GM15510 (cell line): ENCODE data around the gene DIP2C.

ENCODE experiments used
- POLR2A ChIP-seq: IDR thresholded peaks from 3 replicates; pipeline ENCODE4 v1.6.1; 2011; ENCODE audit warnings: borderline replicate concordance; ENCODE audit not compliant: insufficient read length; ENCODE audit errors: extremely low read depth

The DIP2C gene

DNA sequence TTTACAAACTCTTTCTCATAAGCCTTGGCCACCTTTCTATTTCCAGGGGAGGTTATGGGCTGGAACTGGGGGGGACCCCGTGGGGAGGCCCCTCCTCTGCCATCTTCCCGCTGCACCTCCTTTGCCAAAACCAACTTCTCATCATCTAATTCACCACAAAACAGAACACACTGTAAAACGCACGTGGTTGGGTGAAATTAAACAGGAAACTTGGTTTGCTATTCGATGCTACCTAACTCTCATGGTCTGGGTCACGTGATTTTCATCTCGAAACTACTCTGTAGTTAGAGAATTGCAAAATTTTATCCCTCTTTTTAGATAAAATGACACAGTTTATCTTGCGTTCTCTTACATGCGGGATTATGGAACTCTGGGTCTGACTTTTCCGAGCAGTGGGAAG is 312.2 kb downstream of the DIP2C start:
- no peak for TF ChIP-seq POLR2A

GRCh38 chr10:375815-376505 is 313.5 kb downstream of the DIP2C start:
- no peak for TF ChIP-seq POLR2A

DNA sequence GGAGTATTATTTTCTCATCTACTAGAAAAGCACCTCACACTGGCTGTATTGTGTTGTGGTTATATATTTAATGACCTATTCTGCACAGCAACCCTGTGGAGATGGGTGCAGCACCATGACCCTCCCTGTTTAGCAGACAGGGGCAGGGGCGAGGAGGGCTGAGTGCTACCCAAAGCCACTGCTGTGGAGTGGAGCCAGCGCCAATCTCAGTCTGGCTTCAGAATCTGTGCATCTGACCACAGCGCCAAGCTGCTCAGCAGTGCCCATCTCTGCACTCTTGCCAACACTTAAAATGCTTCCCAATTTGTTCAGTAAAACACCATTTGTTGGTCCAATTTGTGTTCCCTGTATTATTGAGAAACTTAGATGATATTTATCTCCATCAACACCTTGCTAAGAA is 315.1 kb downstream of the DIP2C start:
- no peak for TF ChIP-seq POLR2A

DNA sequence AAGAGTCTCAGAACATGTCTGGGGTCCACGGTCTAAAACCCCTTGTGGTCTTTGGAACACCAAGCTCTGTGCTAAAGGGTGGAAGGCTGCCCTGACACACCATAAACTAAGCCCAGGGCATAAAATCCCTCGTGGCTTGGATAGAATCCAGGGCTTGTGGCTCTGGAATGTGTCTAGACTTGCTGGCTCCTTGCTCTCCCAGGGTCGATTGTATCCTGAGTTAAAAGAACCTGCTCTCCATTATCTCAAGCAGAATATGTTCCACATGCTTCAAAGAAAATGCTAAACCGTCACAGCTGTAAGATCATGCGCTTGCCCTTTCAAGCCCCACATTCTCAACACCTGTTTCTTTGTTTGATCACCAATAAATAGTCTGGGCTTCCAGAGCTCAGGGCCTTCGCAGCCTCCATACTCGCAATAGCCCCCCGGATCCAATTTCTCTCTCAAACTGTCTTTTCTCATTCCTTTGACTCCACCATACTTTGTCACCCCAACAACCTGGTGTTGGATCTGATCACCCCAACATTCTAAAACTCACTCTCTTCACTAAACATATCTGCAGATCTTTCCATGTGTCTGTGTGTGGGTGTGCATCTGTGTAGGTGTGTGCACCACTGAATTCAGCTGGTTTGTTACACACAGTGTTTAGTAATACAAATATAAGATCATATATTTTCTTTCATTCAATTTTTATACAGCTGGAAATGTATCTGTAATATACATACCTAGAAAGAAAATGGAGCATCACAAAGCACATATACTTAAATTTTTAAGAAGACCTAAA is 315.8 kb downstream of the DIP2C start:
- TF ChIP-seq POLR2A: no peak

DNA sequence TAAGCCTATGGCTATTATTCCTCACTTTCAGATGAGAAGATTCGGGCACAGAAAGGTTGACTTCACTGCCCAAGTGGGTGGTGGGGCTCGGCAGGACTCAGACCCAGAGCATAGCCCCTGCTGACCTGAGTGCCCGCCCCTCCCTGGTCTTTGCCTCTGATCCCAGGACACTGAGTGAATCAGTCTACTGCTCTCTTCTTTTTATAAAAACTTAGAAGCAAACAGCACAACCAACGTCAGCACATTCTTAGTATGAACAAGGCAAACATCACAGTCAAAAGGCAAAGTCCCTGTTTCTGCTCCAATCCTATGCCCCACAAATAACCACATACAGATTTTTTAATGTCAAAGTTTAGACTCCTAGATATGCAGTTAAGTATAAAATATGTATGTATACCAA is 316.5 kb downstream of the DIP2C start:
- no peak for TF ChIP-seq POLR2A

- TF ChIP-seq POLR2A: no peak
These were observed 316.9 kb downstream of the DIP2C start for GRCh38 chr10:372566-372965.

GRCh38 chr10:371515-371914 is 318.0 kb downstream of the DIP2C start:
- TF ChIP-seq POLR2A: no peak

GRCh38 chr10:370449-370825 is 319.0 kb downstream of the DIP2C start:
- TF ChIP-seq POLR2A: no peak

DNA sequence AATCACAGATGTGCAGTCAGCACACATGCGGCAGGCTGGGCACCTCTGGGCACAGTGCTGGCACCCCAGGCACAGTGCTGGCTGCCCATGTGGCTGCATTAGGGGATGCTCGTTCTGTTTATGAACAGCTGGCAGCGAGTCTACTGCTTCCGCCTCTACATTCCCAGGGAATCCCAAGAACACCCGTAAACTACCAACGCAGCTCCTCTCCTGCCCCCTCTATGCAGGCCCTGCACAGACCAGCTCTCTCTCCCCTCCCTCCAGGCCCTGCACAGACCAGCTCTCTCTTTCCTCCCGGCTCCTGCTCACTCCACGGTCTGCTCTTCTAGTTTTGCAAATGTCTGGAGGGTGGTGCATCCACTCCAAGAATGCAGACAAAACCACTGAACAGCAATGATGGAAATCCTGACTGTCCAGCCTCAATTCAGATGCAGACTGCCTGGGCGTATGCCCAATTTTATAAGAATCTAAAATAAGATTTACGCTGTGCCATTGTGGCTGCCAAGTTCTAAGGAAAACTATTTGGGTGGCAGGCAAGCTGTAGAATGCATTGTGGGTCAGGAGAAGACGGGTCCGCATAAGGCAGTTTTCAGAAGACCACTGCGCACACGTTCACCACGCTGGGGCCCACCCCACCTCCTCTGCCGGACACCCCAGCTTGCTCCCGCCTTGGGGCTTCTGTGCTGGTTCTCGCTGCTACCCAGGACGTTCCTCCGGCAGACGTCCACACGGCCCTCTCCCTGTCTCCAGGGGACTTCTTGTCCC is 319.6 kb downstream of the DIP2C start:
- TF ChIP-seq POLR2A: no peak

- TF ChIP-seq POLR2A: no peak
These were observed 320.2 kb downstream of the DIP2C start for GRCh38 chr10:369221-369683.

DNA sequence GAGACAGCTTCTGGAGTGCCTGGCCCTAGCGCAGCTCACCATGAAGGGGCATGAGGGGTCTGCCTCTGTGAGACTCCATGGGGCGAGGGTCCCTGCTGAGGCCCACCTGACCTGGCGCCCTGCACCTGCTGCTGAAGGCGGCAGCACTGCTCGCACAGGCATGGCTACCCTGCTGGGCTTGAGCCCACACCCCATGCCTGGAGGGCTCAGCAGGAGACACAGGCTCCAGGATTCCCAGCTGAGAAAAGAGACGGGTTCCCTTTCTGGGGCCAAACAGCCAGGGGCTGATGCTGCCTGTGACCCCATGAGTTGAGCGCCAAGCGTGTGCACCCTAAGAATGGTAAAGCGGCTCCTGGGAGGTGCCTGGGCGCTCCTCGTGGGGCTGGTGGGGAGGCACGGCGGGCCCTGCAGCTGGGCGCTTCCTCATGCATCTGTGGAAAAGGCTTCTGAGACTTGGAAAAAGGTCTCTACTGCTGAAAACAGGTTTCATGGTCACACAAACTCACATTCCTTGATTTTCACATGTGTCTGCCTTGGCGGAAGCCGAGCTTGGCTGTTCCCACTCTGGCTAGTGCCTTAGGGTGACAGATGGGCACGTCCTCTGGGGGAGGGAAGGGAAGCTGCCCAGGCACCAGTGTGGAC is 320.8 kb downstream of the DIP2C start:
- no peak for TF ChIP-seq POLR2A

GRCh38 chr10:367636-368035 is 321.8 kb downstream of the DIP2C start:
- no peak for TF ChIP-seq POLR2A

DNA sequence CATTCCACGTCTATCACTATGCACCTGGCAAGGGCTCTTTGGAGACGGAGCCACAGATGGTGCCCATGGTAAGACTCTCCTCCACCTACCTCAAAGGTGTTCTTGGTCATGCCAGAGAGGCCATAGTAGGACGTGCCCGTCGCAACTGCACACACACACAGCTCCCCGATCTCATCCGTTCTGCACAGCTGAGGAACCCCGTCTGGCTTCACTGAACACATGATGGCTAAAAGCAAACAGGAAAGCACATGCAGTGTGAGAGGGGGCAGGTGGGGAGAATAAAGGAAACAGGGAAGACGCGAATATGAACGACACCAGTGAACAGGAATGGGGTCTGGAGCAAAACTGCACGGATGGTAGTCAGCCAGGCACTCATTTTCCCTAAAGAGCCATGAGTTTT is 323.3 kb downstream of the DIP2C start:
- no peak for TF ChIP-seq POLR2A

GRCh38 chr10:364267-364775 is 325.1 kb downstream of the DIP2C start:
- no peak for TF ChIP-seq POLR2A

GRCh38 chr10:363152-363551 is 326.3 kb downstream of the DIP2C start:
- no peak for TF ChIP-seq POLR2A
